Natural killer cell (primary cell): ENCODE measurements around the gene HGS. TPM values are rescaled to one million over a fixed set of nuclear protein-coding genes. Genes with fewer than 3 reads are reported as not detected.

Experiments used
- ATAC-seq, 3 donors: fragments of 150-1000 bp in 2 of 3; fragments of 200-7000 bp in 1 of 3; cut with Tn5 transposase; 1 replicate in 1 of 3; 2 replicates in 2 of 3; pipeline ENCODE4 v1.10.0; 2021; ENCODE audit warnings: mild to moderate bottlenecking in 2 of 3, moderate library complexity in 2 of 3
- DNase-seq, 2 donors: peaks; one replicate each; pipeline versions ENCODE4 v3.0.0 to v3.0.0-alpha.2; 2013 to 2021; ENCODE audit warnings: mixed read lengths in 1 of 2
- H3K27ac ChIP-seq: one replicate; pipeline ENCODE4 v1.5.1; 2013; ENCODE audit warnings: mild to moderate bottlenecking, low read length
- H3K27me3 ChIP-seq: one replicate; pipeline ENCODE4 v1.6.1; 2013; ENCODE audit warnings: low read length; ENCODE audit not compliant: control insufficient read depth, insufficient read depth
- H3K36me3 ChIP-seq: one replicate; pipeline ENCODE4 v1.6.1; 2013; ENCODE audit warnings: low read length; ENCODE audit not compliant: control insufficient read depth, insufficient read depth
- H3K4me1 ChIP-seq: one replicate; pipeline ENCODE4 v1.6.1; 2013; ENCODE audit warnings: low read length; ENCODE audit not compliant: control insufficient read depth, insufficient read depth
- H3K4me3 ChIP-seq: one replicate; pipeline ENCODE4 v1.5.1; 2013; ENCODE audit warnings: low read length
- H3K9me3 ChIP-seq: one replicate; pipeline ENCODE4 v1.6.1; 2013; ENCODE audit warnings: low read length; ENCODE audit not compliant: control insufficient read depth, insufficient read depth
- H3K27ac Mint-ChIP-seq, 2 donors: one replicate each; pipeline ENCODE4 v1.8.0; 2022; ENCODE audit warnings: mild to moderate bottlenecking in 2 of 2, mixed read lengths in 2 of 2, moderate library complexity in 1 of 2
- H3K27me3 Mint-ChIP-seq, 2 donors: one replicate each; pipeline ENCODE4 v1.8.0; 2022; ENCODE audit warnings: low read depth in 2 of 2, mixed read lengths in 2 of 2
- H3K36me3 Mint-ChIP-seq: one replicate; pipeline ENCODE4 v1.8.0; 2022; ENCODE audit warnings: mixed read lengths
- H3K4me1 Mint-ChIP-seq, 2 donors: one replicate each; pipeline ENCODE4 v1.8.0; 2022; ENCODE audit warnings: mixed read lengths in 2 of 2
- H3K4me3 Mint-ChIP-seq: one replicate; pipeline ENCODE4 v1.8.0; 2022; ENCODE audit warnings: mild to moderate bottlenecking, moderate library complexity, mixed read lengths
- H3K9me3 Mint-ChIP-seq, 2 donors: one replicate each; pipeline ENCODE4 v1.8.0; 2022; ENCODE audit warnings: mixed read lengths in 2 of 2
- WGBS: methylation state at CpG from one replicate; pipeline ENCODE4 v1.1.7; 2013; ENCODE audit warnings: missing lambda C conversion rate; ENCODE audit not compliant: insufficient coverage; 5-methylcytosine and 5-hydroxymethylcytosine counted together
- intact Hi-C: fragments of 100-400 bp; cut with micrococcal nuclease; formaldehyde crosslinking; loops from one replicate; pipeline ENCODE4 v1.14.2; 2022
- total RNA-seq, 4 donors: library from RNA; stranded (reverse); fragments of 120-200 nt in 1 of 4; gene quantifications; one replicate each; pipeline versions ENCODE4 v1.2.3 to v1.2.4, GENCODE V29; 2013 to 2022
- TF ChIP-seq, protein P1 (sequence below): fragments of 200-600 bp; IDR thresholded peaks from one replicate; pipeline ENCODE4 v1.8.0; 2022; ENCODE audit warnings: antibody characterized with exemption

Gene HGS
- total RNA-seq, 3 donors from 2014 or later (not counting 1 experiment from before 2014, with no cell fraction given): 179 to 186 (median 181) TPM

DNA sequence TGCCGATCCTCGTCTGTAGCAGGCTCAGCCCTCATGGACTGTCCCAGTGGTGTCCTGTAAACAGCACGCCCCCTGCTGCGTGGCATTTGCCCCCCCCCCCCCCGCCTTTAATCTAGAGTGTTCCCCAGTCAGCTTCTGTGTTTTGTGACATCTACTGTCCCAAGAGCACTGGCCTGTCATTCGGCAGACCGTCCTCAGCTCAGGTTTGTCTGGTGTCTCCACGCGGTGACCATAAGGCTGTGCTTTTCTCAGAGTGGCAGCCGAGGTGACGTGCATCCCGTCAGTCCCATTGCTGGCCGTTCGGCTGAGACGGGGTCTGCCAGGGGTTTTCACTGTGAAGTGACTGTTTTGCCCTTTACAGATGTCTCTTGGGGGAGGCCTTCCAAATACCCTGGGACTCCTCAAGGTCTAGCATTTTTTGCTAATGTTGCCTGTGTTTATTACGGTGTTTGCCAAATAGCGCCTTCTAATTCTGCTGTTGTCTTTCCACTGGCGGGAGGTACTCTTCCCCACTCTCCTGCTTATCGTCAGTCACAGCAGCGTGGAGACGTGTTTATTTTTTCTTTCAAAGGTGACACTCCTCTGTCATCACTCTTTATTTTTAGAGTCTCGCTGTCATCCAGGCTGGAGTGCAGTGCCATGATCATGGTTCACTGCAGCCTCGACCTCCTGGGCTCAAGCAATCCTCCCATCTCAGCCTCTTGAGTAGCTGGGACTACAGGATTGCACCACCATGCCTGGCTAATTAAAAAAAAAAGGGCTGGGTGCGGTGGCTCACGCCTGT, 13.6 kb downstream of the HGS start:
- intact Hi-C loops: no loop called here
- Mint-ChIP-seq H3K27me3 (no peaks in the 10 kb centered on the region), H3K36me3 (no peaks in the 10 kb centered on the region), H3K4me3 (no peak overlapping the region), H3K27ac (no peak overlapping the region), H3K9me3 (no peaks in the 10 kb centered on the region), H3K4me1 (peaks cover 9 to 17% of the 10 kb centered on the region in 2 donors)
- peaks cover 68% of the 10 kb centered on the region for H3K36me3 ChIP-seq
- no peak for DNase-seq
- H3K4me3 ChIP-seq: no peak overlapping the region
- no peak for ATAC-seq
- H3K27me3 ChIP-seq: no peaks in the 10 kb centered on the region
- WGBS: 93% methylated on average over 24 of the region's 25 CpGs
- peaks cover 19% of the 10 kb centered on the region for H3K4me1 ChIP-seq
- TF ChIP-seq, protein P1, sequence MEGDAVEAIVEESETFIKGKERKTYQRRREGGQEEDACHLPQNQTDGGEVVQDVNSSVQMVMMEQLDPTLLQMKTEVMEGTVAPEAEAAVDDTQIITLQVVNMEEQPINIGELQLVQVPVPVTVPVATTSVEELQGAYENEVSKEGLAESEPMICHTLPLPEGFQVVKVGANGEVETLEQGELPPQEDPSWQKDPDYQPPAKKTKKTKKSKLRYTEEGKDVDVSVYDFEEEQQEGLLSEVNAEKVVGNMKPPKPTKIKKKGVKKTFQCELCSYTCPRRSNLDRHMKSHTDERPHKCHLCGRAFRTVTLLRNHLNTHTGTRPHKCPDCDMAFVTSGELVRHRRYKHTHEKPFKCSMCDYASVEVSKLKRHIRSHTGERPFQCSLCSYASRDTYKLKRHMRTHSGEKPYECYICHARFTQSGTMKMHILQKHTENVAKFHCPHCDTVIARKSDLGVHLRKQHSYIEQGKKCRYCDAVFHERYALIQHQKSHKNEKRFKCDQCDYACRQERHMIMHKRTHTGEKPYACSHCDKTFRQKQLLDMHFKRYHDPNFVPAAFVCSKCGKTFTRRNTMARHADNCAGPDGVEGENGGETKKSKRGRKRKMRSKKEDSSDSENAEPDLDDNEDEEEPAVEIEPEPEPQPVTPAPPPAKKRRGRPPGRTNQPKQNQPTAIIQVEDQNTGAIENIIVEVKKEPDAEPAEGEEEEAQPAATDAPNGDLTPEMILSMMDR: no peak
- no peak overlapping the region for H3K27ac ChIP-seq
- no peaks in the 10 kb centered on the region for H3K9me3 ChIP-seq

DNA sequence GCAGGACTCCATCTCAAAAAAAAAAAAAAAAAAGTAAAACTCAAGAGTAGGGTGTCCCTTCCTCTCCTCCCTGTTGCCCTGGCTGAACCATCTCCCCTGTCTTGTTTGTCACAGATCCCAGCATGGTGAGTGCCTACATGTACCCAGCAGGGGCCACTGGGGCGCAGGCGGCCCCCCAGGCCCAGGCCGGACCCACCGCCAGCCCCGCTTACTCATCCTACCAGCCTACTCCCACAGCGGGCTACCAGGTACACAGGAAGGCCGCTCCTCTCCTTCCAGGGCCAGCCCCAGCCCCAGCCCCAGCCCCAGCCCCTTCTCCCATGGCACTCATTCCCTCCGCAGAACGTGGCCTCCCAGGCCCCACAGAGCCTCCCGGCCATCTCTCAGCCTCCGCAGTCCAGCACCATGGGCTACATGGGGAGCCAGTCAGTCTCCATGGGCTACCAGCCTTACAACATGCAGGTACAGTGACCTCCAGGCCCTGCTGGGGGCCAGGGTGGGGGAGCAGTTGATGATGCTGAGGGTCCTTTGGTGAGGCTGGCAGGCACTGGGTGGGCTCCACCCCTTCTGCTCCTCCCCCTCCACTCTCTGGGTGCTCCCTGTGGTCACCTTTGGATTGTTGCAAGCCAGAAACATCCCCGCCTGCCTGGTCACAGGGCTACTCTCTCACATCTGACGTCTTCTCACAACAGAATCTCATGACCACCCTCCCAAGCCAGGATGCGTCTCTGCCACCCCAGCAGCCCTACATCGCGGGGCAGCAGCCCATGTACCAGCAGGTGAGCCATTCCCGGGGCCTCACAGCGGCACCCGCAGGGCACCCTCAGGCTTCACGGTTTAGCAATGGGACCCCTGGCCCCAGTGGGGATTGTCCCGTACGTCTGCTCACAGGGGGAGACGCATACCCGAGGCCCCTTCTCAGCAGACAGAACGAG, 16.8 kb downstream of the HGS start:
- no peaks in the 10 kb centered on the region for H3K27me3 Mint-ChIP-seq
- intact Hi-C loops: loop anchor here (5.0 kb wide), 1 partner anchor 33 kb away; the partner anchor contains the start of genes CCDC137 and OXLD1
- no peaks in the 10 kb centered on the region for H3K9me3 Mint-ChIP-seq
- H3K4me3 Mint-ChIP-seq: no peak overlapping the region
- Histone ChIP-seq H3K4me1 (peaks cover 35% of the 10 kb centered on the region), H3K36me3 (peaks cover 44% of the 10 kb centered on the region), H3K4me3 (no peak overlapping the region), H3K27me3 (no peaks in the 10 kb centered on the region), H3K9me3 (no peaks in the 10 kb centered on the region), H3K27ac (no peak overlapping the region)
- ATAC-seq (no peak), DNase-seq (no peak)
- H3K27ac Mint-ChIP-seq: peak overlapping the region; percentile 94 to 95
- no peaks in the 10 kb centered on the region for H3K36me3 Mint-ChIP-seq
- TF ChIP-seq, protein P1: no peak
- 95% methylated on average over 25 of the region's 25 CpGs for WGBS
- H3K4me1 Mint-ChIP-seq: peaks cover 14 to 25% of the 10 kb centered on the region in 2 donors

DNA sequence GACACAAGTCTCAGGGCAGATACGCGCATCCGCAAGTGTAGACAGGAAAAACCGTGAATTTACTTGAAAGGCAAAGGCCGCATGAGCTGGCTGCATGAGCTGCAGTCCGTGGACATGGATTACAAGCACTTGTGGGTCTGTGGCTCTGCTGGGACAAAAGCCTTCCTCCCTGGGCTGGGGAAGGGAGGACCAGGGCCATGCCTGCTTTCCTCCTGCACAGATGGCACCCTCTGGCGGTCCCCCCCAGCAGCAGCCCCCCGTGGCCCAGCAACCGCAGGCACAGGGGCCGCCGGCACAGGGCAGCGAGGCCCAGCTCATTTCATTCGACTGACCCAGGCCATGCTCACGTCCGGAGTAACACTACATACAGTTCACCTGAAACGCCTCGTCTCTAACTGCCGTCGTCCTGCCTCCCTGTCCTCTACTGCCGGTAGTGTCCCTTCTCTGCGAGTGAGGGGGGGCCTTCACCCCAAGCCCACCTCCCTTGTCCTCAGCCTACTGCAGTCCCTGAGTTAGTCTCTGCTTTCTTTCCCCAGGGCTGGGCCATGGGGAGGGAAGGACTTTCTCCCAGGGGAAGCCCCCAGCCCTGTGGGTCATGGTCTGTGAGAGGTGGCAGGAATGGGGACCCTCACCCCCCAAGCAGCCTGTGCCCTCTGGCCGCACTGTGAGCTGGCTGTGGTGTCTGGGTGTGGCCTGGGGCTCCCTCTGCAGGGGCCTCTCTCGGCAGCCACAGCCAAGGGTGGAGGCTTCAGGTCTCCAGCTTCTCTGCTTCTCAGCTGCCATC, 17.7 kb downstream of the HGS start:
- peaks cover 14 to 25% of the 10 kb centered on the region in 2 donors for H3K4me1 Mint-ChIP-seq
- DNase-seq (peak in 1 of 2 donors; percentile 45), ATAC-seq (no peak)
- peak overlapping the region; percentile 93 for H3K4me3 Mint-ChIP-seq
- H3K27ac Mint-ChIP-seq: peak overlapping the region; percentile 94 to 95
- H3K27me3 Mint-ChIP-seq: no peaks in the 10 kb centered on the region
- intact Hi-C loops: loop anchor here (5.0 kb wide), 1 partner anchor 34 kb away; the partner anchor contains the start of genes CCDC137 and OXLD1
- TF ChIP-seq, protein P1: no peak
- no peaks in the 10 kb centered on the region for H3K9me3 ChIP-seq
- peak overlapping the region; percentile 91 for H3K27ac ChIP-seq
- no peaks in the 10 kb centered on the region for H3K9me3 Mint-ChIP-seq
- H3K36me3 ChIP-seq: peaks cover 40% of the 10 kb centered on the region
- H3K4me1 ChIP-seq: peaks cover 35% of the 10 kb centered on the region
- WGBS: 81% methylated on average over 23 of the region's 23 CpGs
- H3K27me3 ChIP-seq: no peaks in the 10 kb centered on the region
- H3K4me3 ChIP-seq: no peak overlapping the region
- no peaks in the 10 kb centered on the region for H3K36me3 Mint-ChIP-seq
